HG02981 (cell line): ENCODE data around the gene LFNG.
"Not testable (repeated sequence)": the region's sequence is repeated elsewhere in the genome, so short reads cannot be mapped to it uniquely, and the experiment has no call there.

ENCODE experiments used
- ATAC-seq: cut with Tn5 transposase; IDR thresholded peaks from one replicate; pipeline ENCODE4 v1.9.1; 2021; ENCODE audit warnings: mild to moderate bottlenecking, moderate library complexity; ENCODE audit not compliant: unreplicated experiment

LFNG gene

GRCh38 chr7:2542916-2543871 is 23.6 kb downstream of the LFNG start:
- ATAC-seq: no peak

DNA sequence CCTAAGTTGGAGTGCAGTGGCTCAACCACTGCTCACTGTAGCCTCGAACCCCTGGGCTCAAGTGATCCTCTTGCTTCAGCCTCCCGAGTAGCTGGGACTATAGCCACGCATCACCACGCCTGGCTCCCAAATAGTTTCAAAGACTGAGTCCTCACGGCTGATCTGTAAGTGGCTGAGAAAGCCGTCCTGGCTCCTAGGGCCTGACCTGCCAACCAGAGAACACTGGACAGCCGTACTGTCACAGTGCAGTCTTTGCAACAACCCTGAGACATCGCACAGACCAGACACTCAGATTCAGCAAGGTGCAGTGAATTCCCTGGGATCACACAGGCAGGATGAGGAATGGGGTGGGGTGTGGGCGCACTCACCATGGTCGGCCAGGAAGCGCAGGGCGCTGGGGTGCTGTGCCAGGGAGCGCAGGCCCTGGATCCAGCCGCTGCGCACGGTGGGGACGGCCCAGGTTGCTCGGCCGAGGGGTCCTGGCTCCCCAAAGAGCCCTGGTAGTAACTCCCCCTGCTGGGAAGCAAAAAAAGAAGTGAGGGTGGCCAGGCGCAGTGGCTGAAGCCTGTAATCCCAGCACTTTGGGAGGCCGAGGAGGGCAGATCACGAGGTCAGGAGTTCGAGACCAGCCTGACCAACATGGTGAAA is 25.1 kb downstream of the LFNG start:
- ATAC-seq: no peak

DNA sequence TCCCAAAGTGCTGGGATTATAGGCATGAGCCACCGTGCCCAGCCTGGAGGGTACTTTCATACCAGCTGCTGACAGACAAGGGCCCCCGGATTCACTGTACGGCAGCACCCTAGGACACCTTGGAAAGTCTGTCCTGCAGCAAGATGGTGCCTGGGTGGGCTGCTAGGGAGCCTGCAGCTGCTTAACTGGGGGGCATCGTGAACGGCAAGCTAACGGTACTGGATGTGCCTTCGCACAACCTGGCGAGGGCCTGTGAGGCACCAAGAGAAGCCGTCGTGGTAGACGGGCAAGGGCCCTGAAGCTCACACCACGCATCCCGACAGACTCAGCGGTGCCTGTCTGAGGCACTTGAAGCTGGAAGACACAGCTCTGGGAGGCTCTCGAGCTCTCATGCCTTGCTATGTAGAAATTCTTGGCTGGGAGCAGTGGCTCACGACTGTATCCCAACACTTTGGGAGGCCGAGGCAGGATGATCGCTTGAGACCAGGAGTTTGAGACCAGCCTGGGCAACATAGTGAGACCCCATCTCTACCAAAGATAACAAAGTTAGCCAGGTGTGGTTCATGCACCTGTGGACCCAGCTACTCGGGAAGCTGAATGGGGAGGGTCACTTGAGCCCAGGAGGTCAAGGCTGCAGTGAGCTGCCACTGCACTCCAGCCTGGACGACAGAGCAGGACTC is 26.3 kb downstream of the LFNG start:
- ATAC-seq: no peak

GRCh38 chr7:2546776-2547586 is 27.4 kb downstream of the LFNG start:
- no peak for ATAC-seq

GRCh38 chr7:2551418-2551817 is 31.8 kb downstream of the LFNG start:
- ATAC-seq: no peak

- no peak for ATAC-seq
Observed at GRCh38 chr7:2553108-2553507, 33.5 kb downstream of the LFNG start.

DNA sequence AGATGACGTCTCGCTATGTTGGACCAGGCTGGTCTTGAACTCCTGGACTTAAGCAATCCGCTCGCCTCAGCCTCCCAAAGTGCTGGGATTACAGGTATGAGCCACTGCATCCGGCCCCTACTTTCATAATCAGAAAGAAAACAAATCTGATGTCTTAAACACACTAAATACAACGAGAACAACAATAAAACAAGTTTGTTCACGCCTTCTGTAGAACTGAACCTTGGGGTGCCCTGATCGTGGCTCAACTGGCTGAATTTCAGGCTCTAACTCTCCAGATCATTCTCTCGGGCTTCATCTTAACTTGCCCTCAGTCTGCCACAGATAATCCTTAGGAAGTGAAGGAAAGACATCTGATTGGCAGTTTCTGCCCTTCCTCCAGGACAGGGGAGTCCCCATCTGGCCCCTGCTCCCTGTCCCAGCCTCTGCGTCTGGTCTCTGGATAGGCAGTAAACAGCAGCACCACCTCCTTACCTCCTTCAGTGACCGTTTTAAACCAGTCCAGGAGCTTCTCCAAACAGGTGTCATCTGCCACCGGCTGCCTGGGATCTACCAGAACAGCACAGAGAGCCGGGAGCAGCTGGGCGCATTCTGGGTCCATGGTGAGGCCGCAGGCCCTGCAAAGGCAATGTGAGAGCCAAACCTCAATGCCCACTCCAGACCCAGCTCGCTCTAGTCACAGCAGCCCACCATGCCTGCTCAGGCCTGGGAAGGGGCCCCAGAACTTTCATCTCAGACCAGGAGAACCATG is 34.4 kb downstream of the LFNG start:
- no peak for ATAC-seq

DNA sequence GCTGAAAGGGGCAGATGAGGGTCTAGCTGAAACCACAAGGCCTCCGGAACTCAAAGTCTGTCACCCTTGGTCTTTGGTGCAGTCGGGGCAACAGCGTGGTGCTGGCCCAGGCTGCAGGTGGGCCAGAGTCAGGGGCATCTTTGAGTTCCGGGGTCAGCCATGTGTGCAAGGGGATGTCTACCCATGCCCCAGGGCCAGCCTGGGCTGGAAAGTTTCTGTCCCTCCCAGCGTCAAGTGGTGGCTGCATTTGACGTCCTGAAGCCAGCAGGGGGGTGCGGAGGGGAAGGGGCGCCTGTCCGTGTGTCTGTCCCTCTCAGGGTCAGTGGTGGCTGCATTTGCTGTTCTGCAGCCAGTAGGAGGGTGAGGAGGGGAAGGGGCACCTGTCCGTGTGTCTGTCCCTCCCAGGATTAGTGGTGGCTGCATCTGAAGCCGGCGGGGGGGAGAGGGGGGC is 35.1 kb downstream of the LFNG start:
- ATAC-seq: no peak

DNA sequence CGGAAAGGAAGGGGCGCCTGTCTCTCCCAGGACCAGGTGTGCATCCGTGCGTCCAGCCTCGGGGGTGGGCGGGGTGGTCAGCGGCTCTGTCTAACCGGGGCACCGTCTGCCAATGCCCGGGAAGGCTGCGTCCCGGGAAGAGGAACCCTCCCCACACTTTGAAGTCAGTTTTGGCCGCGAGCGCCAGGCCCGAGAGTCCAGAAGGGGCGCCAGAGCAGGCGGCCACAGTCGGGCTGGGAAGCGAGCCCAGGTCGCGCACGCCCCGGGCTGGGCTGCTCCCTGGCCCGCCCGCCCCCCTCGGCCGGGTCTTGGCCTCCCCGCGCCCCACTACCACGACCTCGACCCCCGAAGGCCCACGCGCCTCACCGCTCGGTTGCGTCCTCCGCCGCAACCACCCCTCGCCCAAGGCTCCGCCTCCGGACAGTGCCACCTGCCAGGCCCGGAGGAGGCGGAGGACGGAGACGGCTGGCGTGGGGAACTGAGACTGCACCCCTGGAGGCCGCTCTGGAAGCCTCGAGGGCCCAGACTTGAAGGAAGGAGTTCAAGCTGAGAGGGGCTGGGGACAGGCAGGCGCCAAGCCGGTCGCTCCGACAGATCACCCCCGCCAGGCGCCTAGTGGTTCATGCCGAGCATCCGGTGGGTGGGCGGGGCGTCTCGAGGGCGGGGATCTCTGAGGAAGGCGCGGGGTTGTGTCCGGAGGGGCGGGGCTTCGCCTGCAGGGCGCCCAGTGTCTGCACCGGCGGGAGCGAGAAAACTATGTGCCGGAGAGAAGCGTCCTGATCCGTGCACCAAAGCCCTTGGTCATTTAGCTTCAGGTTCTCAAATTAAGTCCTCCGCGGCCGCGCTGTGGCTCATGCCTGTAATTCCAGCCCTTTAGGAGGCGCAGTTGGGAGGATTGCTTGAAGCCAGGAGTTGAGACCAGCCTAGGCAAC is 35.8 kb downstream of the LFNG start, which contains the start of gene BRAT1:
Gene BRAT1 (minus strand): TSS at position 404 of the 932 bp plus-strand sequence. CDS start 1,093 bp downstream, outside the sequence.
- ATAC-seq: peak; percentile 74

DNA sequence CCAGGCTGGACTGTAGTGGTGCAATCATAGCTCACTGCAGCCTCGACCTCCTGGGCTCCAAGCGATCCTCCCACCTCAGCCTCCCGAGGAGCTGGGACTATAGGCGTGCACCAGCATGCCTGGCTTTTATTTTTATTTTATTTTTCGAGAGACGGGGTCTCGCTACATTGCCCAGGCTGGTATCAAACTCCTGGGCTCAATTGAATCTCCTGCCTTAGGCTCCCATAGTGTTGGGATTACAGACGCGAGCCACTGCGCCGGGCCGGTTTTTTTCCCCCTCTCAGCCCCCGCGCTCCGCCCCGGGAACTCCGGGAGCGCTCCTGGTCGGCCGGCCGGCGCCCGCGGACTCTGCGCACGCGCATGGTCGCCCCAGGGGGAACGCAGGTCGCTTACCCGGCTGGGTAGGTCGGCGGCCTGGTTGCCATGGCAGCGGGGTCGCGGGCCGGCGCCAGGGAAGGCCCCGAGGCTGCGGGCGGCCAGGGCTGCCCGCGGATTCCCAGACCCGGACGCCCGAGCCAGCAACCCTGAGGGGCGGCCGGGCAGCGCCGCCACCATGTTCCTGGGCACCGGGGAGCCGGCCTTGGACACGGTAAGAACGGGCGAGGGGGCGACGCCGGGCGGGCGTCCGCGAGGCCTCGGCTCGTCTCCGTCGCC is 39.2 kb downstream of the LFNG start, which contains the start of gene IQCE:
Gene IQCE (plus strand): TSS at position 351 of the 654 bp plus-strand sequence. CDS start 203 bp downstream, at position 554.
- peak; percentile 51 for ATAC-seq

DNA sequence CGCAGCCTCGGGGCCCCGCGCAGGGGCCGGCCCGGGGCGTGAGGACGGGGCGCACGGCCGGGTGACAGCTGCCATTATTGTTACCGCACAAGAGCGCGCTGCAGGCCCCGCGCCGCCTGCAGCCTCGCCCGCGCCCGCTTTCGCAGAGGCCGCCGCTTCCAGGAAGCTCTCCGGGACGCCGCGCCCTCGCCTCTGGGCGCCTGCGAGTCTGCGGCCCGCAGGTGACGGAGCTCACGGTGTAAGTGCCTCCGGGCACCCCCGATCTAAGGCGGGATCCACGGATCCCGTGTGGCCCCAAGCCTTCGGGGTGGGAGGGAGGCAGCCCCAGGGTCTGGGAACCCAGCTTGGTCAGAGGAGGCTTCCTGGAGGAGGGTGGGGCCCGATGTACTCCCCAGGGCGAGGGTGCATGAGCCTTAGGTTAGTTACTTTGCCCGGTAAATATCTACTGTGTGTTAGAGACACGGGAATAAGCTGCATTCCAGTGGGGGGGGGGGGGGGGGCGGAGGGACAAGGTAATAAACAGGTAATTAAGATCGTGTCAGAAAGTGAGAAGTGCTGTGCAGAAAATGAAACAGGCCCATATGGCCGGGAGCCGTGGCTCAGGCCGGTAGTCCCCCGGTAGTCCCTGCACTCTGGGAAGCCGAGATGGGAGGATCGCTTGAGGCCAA is 39.8 kb downstream of the LFNG start:
- peak; percentile 2 for ATAC-seq

DNA sequence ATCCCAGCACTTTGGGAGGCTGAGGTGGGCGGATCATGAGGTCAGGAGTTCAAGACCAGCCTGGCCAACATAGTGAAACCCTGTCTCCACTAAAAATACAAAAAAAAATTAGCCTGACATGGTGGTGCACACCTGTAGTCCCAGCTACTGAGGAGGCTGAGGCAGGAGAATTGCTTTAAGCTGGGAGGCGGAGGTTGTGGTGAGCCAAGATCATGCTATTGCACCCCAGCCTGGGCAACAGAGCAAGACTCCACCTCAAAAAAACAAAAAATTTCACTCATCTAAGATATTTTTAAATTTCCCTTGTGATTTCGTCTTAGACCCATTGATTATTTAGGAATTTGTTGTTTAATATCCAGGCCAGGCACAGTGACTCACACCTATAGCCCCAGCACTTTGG is 44.4 kb downstream of the LFNG start:
- ATAC-seq: not testable (repeated sequence)

DNA sequence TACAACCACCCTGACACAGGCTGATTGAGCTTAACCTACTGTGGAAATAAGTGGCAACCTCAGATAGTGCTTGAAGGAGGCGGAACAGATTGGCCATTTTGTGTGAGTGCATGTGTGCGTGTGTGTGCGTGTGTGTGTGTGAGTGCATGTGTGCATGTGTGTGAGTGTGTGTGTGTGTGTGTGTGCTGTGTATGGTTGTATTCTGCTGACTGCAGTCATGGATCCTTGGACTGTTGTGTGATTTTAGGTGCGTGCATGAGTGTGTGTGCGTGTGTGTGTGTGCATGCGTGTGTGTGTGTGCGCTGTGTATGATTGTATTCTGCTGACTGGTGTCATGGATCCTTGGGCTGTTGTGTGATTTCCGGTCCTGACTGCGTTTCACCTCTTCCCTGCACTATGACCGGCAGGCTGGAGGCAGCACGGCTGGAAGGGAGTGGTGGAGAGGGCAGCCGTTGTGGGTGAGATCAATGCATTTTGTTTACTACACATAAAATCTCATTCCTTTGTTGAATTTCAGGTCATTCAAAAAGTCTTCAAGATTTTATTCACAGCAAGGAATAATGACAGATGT is 45.5 kb downstream of the LFNG start:
- ATAC-seq: no peak

DNA sequence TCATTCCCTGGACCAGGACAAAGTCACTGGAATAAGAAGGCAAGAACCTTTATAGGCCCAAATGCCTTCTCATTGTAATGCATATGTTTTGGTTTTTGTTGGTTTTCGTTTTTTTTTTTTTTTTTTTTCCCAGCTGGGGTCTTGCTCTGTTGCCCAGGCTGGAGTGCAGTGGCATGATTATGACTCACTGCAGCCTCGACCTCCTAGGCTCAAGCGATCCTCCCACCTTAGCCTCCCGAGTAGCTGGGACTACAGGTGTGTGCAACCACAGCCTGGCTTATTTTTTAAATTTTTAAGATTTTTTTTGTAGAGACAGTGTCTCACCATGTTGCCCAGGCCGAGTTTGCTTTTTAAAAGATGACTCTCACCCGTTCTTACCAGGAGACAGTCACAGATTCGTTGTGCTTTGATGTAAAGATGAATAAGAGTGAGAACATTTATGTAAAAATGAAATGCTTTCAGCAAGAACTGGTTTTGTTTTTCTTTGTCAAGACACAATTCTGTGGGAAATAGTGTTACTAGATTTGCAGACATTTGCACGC is 46.8 kb downstream of the LFNG start:
- peak; percentile 26 for ATAC-seq

DNA sequence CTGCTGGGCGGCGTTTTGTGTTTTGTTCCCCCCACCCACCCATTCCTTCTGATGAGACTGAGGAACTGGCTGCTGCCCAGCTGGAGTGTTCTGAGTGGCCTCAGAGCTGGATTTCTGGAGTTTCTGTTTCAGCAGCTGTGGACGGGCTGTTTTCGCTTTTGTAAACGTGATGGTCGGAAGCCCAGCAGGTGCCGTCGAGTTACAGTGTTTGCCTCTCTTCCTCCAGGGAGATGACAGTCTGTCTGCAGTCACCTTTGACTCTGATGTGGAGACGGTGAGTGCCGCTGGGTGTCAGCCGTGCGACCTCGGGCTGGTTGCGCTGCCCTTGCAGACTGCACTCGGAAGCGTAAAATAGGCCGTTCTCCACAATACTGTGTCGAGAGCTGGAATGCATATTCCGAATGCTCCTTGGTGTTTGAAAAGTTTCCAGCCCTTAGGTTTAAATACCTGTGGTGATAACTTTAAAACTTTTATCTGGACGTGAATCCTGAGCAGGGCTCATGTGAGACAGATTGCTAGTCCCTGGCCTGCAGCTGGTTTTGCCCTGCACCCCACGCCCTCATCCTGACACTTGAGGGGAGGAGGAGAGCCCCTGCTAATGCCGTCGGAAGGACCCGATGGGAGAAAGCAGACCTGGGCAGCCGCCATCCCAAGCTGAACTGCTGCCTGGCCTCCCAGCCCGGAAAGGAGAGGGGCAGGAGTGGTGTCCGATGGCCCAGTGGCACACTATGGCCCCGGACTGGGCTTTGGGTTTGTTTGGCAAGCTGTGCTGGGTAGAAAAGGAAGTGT is 47.5 kb downstream of the LFNG start:
- ATAC-seq: peak; percentile 65

- no peak for ATAC-seq
Observed at GRCh38 chr7:2567679-2568278, 48.2 kb downstream of the LFNG start.
